Measurements from ENCODE around the gene BMPR1B. TPM values are rescaled to one million over a fixed set of nuclear protein-coding genes. Genes with fewer than 3 reads are reported as not detected.

BMPR1B gene
- total and polyA plus RNA-seq, 9 of the 15 experiments (the other 6 are each of a cell fraction or from before 2014, with no cell fraction given) = 0.01 TPM; not detected in 8

DNA sequence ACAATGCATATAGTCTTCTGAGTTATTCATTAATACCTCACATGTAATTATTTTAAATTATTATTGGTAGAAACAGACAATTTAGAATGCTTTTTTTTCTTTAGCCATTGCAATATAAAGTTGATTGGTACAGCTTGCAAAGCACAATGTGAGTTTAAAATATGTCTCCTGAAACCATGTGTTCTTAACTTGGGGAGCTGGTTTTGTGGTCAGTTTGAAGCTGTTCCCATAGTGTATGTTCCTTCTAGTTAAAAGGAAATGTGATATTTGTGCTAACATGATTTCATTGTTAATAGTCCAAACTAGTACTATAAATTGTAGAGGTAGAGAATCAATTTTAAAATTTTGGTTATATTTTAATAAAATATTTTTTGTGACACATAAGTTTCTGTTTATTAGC lies 247.2 kb downstream of the BMPR1B start:
- Histone ChIP-seq H3K27me3 (ENCODE audit: control insufficient read depth in 2 of 2, insufficient read depth in 2 of 2, low read length in 2 of 2) (no peaks in the 10 kb centered on the region), H2AFZ (ENCODE audit: low read depth, low read length) (no peak overlapping the region), H3K27ac (ENCODE audit: extremely low read depth, low read depth, low read length) (no peak overlapping the region), H3K4me3 (no peak overlapping the region), H3K4me1 (replicated peaks in 1 of 2; ENCODE audit: control insufficient read depth in 2 of 2, insufficient read depth in 2 of 2, low read length in 2 of 2) (no peaks in the 10 kb centered on the region), H3K9me1 (ENCODE audit: control insufficient read depth, insufficient read depth, low read length) (no peaks in the 10 kb centered on the region), H3K9ac (ENCODE audit: insufficient read depth in 1 of 2, low read depth in 2 of 2, low read length in 2 of 2) (no peak overlapping the region), H3K9me3 (replicated peaks; ENCODE audit: control insufficient read depth, insufficient read depth, low read depth, low read length) (no peaks in the 10 kb centered on the region), H3K4me2 (ENCODE audit: insufficient read depth, low read length) (no peak overlapping the region), H3K79me2 (ENCODE audit: control insufficient read depth, insufficient read depth, low read length) (no peaks in the 10 kb centered on the region), H4K20me1 (replicated peaks; ENCODE audit: control insufficient read depth, insufficient read depth, low read length) (no peaks in the 10 kb centered on the region), H3K36me3 (ENCODE audit: control insufficient read depth, insufficient read depth, low read length) (no peaks in the 10 kb centered on the region)
- no peak for DNase-seq (ENCODE audit: extremely low read depth in 1 of 4, low spot score in 3 of 4)
- no peak for FAIRE-seq
- no peak for ATAC-seq
- BruUV-seq (replicated peaks) = no TSS peak
- intact Hi-C loops (cut with micrococcal nuclease) = no loop called here
- ChIA-PET POLR2A (interaction anchor here (0.6 kb wide), 1 partner anchor 25 kb away, joined by 4 read pairs; no protein-coding TSS in a partner anchor), CTCF (ENCODE audit: low intra/inter-chr PET ratio) (no interaction called here)
- in situ Hi-C loops (cut with MboI) = no loop called here
- no peak for TF ChIP-seq NKRF (IDR thresholded peaks at IDR 0.05; ENCODE audit: borderline replicate concordance)
- TF ChIP-seq MEF2A (IDR thresholded peaks at IDR 0.05; ENCODE audit: control insufficient read depth, low read depth, low read length) = no peak
- no peak for TF ChIP-seq ZNF140 (CRISPR knock-in tag; IDR thresholded peaks at IDR 0.05)
- TF ChIP-seq REST (IDR thresholded peaks at IDR 0.05; ENCODE audit: borderline replicate concordance) = no peak
- no peak for TF ChIP-seq REST (CRISPR knock-in tag; IDR thresholded peaks at IDR 0.05; ENCODE audit: low read depth)
- no peak for TF ChIP-seq NRF1 (conservative IDR thresholded peaks at IDR 0.05 in 1 of 2, IDR thresholded peaks at IDR 0.05 in 1 of 2)
- no peak for TF ChIP-seq GMEB1 (CRISPR knock-in tag; IDR thresholded peaks at IDR 0.05)
